ENCODE measurements around the gene C1orf105. TPM values are rescaled to one million over a fixed set of nuclear protein-coding genes. Genes with fewer than 3 reads are reported as not detected.

The C1orf105 gene
- polyA plus RNA-seq, 1 of the 3 experiments (the other 2 are of a cell fraction): not detected

GRCh38 chr1:172406968-172407367 is 13.5 kb upstream of the C1orf105 start:
- no peaks in the 10 kb centered on the region for H3K79me2 ChIP-seq (ENCODE audit: insufficient read depth)
- peaks cover 7% of the 10 kb centered on the region for H3F3A ChIP-seq (replicated peaks; ENCODE audit: insufficient read depth)
- WGBS (ENCODE audit: low lambda C conversion rate): 96% methylated on average over 1 of the region's 1 CpG
- H3K9ac ChIP-seq: no peak overlapping the region
- H3K4me3 ChIP-seq (ENCODE audit: low read depth in 2 of 2, low read length in 1 of 2): no peak overlapping the region
- no peaks in the 10 kb centered on the region for H3K9me3 ChIP-seq
- no peaks in the 10 kb centered on the region for H3K9me2 ChIP-seq
- no peak overlapping the region for H3K4me2 ChIP-seq
- TF ChIP-seq RFX5 (IDR thresholded peaks at IDR 0.05; ENCODE audit: low read length) (no peak), FOSL2 (IDR thresholded peaks at IDR 0.05; ENCODE audit: borderline replicate concordance, low read depth) (no peak), SIN3A (IDR thresholded peaks at IDR 0.05; ENCODE audit: borderline replicate concordance, low read depth, low read length) (no peak), PBX3 (IDR thresholded peaks at IDR 0.05) (no peak), POLR2AphosphoS5 (IDR thresholded peaks at IDR 0.05; ENCODE audit: low read depth, low read length) (no peak), MAX (IDR thresholded peaks at IDR 0.05; ENCODE audit: low read depth) (no peak), EZH2phosphoT487 (IDR thresholded peaks at IDR 0.05; ENCODE audit: borderline replicate concordance, low read depth) (no peak), RCOR1 (IDR thresholded peaks at IDR 0.05; ENCODE audit: low read length) (no peak), JUND (IDR thresholded peaks at IDR 0.05) (no peak)
- DNase-seq: no peak
- no peak overlapping the region for H2AFZ ChIP-seq (ENCODE audit: low read depth)
- H3K4me1 ChIP-seq (ENCODE audit: control insufficient read depth in 1 of 2, insufficient read depth in 2 of 2, low read depth in 1 of 2, low read length in 1 of 2): no peaks in the 10 kb centered on the region
- no peaks in the 10 kb centered on the region for H4K20me1 ChIP-seq (ENCODE audit: insufficient read depth)
- no peak overlapping the region for H3K27ac ChIP-seq (ENCODE audit: low read depth in 2 of 2, low read length in 1 of 2)
- ChIA-PET CTCF (interaction anchor here (0.9 kb wide), 1 partner anchor 26 kb away, joined by 3 read pairs; no protein-coding TSS in a partner anchor), POLR2A (no interaction called here)
- H3K36me3 ChIP-seq (replicated peaks in 1 of 2; ENCODE audit: control insufficient read depth in 1 of 2, insufficient read depth in 2 of 2, low read length in 1 of 2): peaks cover 0 to 5% of the 10 kb centered on the region in 2 experiments
- H3K27me3 ChIP-seq (ENCODE audit: insufficient read depth): no peaks in the 10 kb centered on the region

GRCh38 chr1:172408958-172409357 is 11.5 kb upstream of the C1orf105 start:
- 62% methylated on average over 1 of the region's 1 CpG for WGBS (ENCODE audit: low lambda C conversion rate)
- POLR2A ChIA-PET: no interaction called here
- TF ChIP-seq TEAD4 (IDR thresholded peaks at IDR 0.05; ENCODE audit: borderline replicate concordance, insufficient read depth) (no peak), MEF2A (IDR thresholded peaks at IDR 0.05; ENCODE audit: borderline replicate concordance, low read depth) (no peak), NFIC (IDR thresholded peaks at IDR 0.05; ENCODE audit: borderline replicate concordance) (no peak), PBX3 (IDR thresholded peaks at IDR 0.05) (no peak), MXI1 (IDR thresholded peaks at IDR 0.05; ENCODE audit: low read depth, low read length) (no peak)

More at GRCh38 chr1:172408958-172409357, 11.5 kb upstream of the C1orf105 start:
- no peaks in the 10 kb centered on the region for H3K9me2 ChIP-seq
- no peak overlapping the region for H3K4me2 ChIP-seq
- H3K4me3 ChIP-seq (ENCODE audit: low read depth in 2 of 2, low read length in 1 of 2): no peak overlapping the region
- no peaks in the 10 kb centered on the region for H4K20me1 ChIP-seq (ENCODE audit: insufficient read depth)
- no peaks in the 10 kb centered on the region for H3K27me3 ChIP-seq (ENCODE audit: insufficient read depth)
- no peak overlapping the region for H2AFZ ChIP-seq (ENCODE audit: low read depth)
- no peak for DNase-seq
- CTCF ChIA-PET: interaction anchor here (1.1 to 1.5 kb wide), 3 partner anchors 10 to 407 kb away, joined by 3 to 5 read pairs (median 3); no protein-coding TSS in a partner anchor
- no peaks in the 10 kb centered on the region for H3K79me2 ChIP-seq (ENCODE audit: insufficient read depth)
- no peaks in the 10 kb centered on the region for H3K9me3 ChIP-seq
- no peak overlapping the region for H3K27ac ChIP-seq (ENCODE audit: low read depth in 2 of 2, low read length in 1 of 2)
- peaks cover 7% of the 10 kb centered on the region for H3F3A ChIP-seq (replicated peaks; ENCODE audit: insufficient read depth)
- no peak overlapping the region for H3K9ac ChIP-seq
- no peaks in the 10 kb centered on the region for H3K4me1 ChIP-seq (ENCODE audit: control insufficient read depth in 1 of 2, insufficient read depth in 2 of 2, low read depth in 1 of 2, low read length in 1 of 2)
- peaks cover 0 to 5% of the 10 kb centered on the region in 2 experiments for H3K36me3 ChIP-seq (replicated peaks in 1 of 2; ENCODE audit: control insufficient read depth in 1 of 2, insufficient read depth in 2 of 2, low read length in 1 of 2)

Measured in SK-N-SH (cell line).